ENCODE measurements around the gene LMO1.

- TF ChIP-seq CTCF (IDR thresholded peaks at IDR 0.05) (peak; percentile 18; the same call in 1 of the 2 replicates), ZFX (IDR thresholded peaks at IDR 0.05; ENCODE audit: borderline replicate concordance) (no peak)
Observed at GRCh38 chr11:8234910-8235309, 28.8 kb downstream of the LMO1 start.

Measured in 22Rv1 (cell line).